HPDE6-E6E7 (cell line): Measurements from ENCODE around the gene CFD.
"Not testable (repeated sequence)": the region's sequence is repeated elsewhere in the genome, so short reads cannot be mapped to it uniquely, and the experiment has no call there.

ENCODE experiments used
- DNase-seq: peaks from one replicate; pipeline ENCODE4 v3.0.0; 2011; ENCODE audit warnings: missing footprints; ENCODE audit errors: extremely low spot score

CFD gene

DNA sequence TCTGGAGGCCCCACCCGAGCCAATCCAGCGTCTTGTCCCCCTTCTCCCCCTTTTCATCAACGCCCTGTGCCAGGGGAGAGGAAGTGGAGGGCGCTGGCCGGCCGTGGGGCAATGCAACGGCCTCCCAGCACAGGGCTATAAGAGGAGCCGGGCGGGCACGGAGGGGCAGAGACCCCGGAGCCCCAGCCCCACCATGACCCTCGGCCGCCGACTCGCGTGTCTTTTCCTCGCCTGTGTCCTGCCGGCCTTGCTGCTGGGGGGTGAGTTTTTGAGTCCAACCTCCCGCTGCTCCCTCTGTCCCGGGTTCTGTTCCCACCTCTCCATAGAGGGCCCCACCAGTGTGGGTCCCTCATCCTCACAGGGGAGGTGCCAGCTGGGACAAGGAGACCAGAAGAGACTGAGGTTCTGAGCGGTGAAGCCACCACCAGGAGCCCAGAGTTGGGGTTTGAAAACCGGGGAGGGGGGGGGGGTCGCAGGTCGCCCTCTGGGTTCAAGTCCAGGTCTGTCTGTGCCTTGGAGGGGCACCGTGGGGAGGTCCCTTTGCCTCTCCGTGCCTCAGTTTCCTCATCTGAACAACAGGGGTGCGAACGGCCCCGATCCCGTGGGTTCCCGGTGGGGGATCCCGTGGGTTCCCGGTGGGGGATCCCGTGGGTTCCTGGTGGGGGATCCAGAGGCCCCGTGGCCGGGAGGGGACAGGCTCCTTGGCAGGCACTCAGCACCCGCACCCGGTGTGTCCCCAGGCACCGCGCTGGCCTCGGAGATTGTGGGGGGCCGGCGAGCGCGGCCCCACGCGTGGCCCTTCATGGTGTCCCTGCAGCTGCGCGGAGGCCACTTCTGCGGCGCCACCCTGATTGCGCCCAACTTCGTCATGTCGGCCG is 7.1 kb upstream of the CFD start, which contains the start of gene ELANE:
Gene ELANE (plus strand): TSS at position 168 of the 878 bp plus-strand sequence. CDS start 26 bp downstream, at position 194.
- DNase-seq: no peak

DNA sequence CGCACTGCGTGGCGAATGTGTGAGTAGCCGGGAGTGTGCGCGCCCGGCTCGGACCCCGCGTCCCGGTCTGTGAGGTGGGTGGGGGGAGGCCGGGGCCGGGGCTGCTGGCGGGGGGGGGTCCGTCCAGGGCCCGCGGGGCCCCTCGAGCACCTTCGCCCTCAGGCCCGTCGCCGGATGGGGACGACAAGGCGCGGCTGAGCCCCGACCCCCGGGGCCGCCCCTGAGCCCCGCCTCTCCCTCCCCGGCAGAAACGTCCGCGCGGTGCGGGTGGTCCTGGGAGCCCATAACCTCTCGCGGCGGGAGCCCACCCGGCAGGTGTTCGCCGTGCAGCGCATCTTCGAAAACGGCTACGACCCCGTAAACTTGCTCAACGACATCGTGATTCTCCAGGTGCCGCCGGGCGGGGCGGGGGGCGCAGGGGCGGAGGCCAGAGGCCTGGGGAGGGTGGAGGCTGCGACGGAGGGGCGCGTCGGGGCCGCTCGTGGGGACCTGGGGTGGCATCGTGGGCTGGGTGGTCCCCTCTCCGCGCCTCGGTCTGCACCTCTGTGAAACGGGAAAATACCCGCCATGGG is 6.4 kb upstream of the CFD start:
- DNase-seq: no peak

DNA sequence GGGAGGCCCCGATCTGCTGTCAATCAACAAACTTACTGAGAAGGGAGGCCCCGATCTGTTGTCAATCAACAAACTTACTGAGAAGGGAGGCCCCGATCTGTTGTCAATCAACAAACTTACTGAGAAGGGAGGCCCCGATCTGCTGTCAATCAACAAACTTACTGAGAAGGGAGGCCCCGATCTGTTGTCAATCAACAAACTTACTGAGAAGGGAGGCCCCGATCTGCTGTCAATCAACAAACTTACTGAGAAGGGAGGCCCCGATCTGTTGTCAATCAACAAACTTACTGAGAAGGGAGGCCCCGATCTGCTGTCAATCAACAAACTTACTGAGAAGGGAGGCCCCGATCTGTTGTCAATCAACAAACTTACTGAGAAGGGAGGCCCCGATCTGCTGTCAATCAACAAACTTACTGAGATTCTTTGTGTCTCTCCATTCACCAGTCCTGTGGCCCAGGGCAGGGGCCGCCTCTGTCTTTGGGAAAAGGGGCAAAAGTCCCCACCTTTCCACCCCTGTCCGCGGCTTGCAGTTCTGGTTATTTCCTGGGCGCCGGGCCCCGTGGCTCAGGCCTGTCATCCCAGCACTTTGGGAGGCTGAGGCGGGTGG is 5.7 kb upstream of the CFD start:
- not testable (repeated sequence) for DNase-seq

DNA sequence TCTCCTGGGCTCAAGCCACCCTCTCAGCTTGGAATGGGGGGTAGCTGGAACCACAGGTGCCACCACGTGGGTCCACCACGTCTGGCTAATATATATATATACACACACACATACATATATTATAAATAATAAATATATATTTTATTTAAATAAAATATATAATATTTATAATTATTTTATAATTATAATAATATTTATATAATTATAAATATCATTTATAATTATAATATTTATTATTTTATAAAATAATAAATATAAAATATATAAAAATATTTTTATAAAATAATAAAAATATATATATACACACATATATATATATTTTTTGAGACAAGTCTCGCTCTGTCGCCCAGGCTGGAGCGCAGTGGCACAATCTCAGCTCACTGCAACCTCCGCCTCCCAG is 4.9 kb upstream of the CFD start:
- DNase-seq: no peak

DNA sequence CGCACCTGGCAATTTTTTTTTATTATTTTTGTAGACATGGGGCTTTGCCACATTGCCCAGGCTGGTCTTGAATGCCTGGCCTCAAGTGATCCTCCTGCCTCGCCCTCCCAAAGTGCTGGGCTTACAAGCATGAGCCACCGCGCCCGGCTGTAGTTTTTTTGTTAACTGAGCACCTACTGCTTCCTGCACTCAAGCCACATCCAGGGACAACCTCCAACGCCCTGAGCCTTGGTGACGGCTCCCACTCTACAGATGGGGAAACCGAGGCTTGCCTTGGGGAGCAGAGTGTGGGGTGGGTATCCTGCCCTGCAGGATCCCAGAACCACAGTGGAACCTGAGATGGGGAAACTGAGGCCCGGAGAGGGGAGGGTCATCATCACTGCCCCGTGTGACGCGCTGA is 4.3 kb upstream of the CFD start:
- DNase-seq: no peak

DNA sequence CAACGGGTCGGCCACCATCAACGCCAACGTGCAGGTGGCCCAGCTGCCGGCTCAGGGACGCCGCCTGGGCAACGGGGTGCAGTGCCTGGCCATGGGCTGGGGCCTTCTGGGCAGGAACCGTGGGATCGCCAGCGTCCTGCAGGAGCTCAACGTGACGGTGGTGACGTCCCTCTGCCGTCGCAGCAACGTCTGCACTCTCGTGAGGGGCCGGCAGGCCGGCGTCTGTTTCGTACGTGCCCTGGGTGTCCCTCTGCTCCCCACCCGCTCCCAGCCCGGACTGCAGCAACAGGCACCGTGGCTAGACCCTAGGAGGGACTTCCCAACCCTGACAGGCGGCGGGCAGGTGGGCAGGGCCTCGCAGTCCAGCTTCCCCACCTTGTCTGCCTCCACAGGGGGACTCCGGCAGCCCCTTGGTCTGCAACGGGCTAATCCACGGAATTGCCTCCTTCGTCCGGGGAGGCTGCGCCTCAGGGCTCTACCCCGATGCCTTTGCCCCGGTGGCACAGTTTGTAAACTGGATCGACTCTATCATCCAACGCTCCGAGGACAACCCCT is 3.8 kb upstream of the CFD start:
- no peak for DNase-seq

DNA sequence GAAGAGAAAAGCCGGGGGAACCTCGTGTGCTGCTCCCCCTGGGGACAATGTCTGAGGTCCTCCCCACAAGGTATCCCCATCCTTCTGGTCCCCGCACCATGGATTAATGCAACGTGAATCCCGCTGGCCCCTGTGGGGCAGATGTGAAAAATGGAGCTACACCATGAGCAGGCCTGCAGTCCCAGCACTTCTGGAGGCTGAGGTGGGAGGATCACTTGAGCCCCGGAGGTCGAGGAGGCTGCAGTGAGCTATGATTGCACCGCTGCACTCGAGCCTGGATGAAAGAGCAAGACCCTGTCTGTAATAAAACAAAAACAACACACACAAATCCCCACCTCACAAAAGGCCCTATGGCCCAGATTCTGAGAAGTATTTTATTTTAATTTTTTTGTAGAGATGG is 1.2 kb upstream of the CFD start:
- no peak for DNase-seq

DNA sequence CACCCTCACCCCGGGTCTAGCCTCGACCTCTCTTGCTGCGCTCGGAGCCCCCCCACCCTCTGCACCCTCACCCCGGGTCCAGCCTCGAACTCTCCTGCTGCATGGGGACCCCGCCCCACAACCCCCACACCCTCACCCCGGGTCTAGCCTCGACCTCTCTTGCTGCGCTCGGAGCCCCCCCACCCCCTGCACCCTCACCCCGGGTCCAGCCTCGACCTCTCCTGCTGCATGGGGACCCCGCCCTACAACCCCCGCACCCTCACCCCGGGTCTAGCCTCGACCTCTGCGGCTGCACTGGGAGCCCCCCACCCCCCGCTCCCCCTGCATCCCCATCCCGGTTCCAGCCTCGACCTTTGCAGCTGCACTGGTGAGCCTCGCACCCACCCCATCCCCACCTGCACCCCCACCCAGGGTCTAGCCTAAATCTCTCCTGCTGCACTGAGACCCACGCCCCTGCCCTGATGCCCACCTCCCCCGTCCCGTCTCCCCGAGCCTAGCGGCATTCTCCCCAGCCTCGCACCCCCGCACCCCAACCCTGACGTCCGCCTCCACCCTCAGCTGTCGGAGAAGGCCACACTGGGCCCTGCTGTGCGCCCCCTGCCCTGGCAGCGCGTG is 1.8 kb downstream of the CFD start:
- DNase-seq: no peak

DNA sequence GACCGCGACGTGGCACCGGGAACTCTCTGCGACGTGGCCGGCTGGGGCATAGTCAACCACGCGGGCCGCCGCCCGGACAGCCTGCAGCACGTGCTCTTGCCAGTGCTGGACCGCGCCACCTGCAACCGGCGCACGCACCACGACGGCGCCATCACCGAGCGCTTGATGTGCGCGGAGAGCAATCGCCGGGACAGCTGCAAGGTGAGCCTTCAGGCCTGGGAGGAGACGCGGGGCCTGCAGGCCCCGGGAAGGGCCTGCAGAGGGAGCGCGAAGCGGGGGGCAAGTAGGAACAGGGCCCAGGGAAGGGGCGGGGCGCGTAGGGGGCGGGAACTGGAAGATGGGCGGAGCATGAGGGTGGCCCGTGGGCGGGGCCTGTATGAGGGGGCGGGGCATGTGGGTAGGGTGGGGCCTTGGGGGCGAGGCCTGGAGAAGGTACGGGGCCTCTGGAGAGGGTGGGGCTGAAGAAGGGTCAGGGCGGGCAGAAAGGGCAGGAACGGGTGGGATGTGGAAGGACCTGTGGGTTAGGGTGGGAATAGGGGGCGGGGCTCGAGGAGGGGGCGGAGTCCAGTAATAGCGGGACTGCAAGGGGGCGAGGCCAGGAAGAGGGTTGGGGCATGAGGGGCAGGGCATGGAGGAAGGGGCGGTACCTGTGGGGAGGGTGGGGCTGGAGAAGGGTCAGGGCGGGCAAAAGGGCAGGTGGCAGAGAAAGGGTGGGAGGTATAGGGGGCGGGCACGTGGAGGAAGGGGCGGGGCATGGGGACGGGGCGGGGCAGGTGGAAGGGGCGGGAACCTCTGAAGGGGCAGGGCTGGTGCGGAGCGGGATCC is 2.5 kb downstream of the CFD start:
- no peak for DNase-seq

DNA sequence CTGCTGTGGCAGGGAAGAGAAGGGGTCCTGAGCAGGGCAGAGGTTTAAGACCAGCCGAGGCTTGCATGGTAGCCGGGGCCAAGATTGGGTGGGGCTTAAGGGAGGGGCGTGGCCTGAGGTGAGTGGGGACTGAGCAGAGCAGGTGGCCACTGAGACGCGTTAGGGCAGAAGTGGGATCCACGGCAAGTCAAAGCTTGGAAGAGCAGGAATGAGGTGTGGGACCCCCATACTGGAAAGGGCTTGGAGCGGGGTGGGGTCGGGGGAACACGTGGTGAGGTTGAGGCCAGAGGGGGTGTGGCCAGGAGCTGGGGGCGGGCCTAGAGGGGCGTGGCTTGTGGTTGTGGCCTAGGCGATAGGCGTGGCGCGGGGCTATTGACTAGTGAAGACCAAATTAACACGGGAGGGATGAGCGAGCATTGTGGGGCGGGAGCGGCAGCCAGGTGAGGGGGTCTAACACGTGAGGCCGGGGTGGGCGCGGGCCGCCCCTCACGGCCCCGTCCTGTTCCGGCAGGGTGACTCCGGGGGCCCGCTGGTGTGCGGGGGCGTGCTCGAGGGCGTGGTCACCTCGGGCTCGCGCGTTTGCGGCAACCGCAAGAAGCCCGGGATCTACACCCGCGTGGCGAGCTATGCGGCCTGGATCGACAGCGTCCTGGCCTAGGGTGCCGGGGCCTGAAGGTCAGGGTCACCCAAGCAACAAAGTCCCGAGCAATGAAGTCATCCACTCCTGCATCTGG is 3.3 kb downstream of the CFD start:
- no peak for DNase-seq

DNA sequence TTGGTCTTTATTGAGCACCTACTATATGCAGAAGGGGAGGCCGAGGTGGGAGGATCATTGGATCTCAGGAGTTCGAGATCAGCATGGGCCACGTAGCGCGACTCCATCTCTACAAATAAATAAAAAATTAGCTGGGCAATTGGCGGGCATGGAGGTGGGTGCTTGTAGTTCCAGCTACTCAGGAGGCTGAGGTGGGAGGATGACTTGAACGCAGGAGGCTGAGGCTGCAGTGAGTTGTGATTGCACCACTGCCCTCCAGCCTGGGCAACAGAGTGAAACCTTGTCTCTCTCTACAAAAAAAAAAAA is 3.8 kb downstream of the CFD start:
- no peak for DNase-seq

DNA sequence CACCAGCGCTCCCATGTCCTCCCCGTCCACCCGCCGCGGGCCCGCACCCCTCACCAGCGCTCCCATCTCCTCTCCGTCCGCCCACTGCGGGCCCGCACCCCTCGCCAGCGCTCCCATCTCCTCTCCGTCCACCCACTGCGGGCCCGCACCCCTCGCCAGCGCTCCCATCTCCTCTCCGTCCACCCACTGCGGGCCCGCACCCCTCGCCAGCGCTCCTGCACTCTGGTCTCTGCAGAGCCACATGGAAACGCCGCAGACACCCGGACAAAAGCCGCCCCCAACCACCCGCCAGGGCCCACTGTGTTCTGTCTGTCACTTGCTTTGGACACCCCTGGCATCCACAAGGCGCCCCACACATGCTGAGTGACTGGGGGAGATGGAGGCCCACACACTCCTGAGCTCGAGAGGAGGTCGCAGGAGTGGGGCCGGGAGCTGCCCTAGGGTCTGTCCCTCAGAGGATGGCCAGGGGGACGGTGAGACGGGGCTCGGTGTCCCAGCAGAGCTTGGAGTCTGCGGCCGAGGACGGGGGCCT is 7.4 kb downstream of the CFD start:
- no peak for DNase-seq

DNA sequence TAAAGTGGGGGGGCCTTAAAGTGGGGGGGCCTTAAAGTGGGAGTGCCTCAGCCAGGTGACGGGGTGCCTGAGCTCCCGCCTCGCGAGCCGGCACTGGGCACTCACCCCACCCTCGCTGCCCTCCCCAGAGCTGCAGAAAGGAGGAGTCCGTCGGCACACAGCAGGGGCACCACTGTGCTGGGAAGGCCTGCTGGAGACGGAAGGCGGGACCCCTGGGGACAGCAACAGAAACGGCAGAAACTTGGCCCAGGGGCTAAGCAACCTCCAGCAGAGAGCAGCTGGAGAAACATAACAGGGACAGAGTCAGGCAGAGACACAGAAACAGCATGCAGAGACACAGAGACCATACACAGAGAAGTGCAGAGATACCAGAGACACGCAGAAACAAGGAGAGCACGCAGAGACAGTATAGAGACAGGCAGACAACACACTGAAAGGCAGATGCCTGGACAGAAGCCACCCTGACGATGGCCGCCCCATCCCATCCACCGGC is 7.9 kb downstream of the CFD start:
- DNase-seq: no peak

DNA sequence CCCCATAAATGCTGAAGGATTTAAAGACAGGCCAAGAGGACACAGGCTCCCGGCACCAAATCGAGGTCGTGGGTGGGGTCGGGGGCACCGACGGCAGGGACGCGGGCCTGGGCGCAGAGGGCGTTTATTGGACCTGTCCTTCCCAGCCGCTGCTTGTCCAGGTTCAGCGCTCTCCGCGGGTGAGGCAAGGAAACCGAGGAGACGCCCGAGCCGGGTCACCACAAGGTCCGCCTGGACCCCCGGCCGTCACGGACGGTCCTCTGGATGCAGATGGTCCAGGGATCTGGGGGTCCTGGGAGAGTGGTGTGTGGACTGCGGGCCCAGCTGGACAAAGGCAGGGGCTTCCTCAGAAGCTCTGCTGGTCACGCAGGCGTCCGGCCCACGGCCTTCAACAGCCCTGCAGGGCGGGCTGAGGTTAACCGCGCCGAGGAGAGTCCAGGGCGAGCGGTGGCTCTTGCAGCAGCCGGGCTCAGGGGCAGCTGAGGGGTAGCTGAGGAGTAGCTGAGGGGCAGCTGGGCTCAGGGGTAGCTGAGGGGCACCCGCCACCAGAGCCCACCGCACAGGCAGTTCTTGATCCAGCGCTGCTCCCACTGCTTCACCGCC is 8.5 kb downstream of the CFD start:
- no peak for DNase-seq

DNA sequence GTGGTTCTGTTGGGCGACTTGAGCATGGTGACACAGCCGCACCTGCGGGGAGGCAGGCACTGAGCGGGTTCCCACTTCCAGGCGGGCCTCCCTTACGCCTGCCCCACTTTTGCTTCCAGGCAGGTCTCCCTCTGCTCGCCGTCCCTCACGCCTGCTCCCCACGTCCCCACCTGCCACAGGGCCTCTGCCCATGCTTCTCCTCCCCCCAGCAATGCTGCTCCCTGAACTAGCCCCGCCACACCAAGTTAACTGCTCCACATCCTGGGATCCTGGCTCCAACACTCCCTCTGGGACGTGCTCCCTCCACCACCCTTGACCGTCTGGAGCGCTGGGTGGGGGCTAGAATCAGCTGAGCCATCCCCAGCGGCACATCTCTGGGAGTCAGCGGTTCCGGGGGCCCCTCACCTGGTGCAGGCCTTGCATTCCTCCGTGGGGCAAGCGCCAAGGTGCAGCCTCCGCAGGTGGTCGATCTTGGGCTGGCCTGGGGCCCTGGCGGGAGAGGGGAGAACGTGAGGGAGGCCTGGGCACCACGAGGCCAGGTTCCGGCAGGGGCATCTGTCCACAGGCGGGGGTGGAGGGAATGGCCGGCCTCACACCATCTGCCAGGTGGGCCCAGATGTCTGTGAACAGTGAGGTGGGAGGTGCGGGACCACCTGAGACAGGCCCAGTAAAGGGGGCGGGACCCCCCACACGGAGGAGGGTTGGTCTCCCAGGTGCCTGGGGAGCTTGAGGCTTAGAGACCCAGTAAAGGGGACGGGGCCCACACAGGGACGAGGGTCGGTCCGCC is 9.2 kb downstream of the CFD start:
- no peak for DNase-seq

DNA sequence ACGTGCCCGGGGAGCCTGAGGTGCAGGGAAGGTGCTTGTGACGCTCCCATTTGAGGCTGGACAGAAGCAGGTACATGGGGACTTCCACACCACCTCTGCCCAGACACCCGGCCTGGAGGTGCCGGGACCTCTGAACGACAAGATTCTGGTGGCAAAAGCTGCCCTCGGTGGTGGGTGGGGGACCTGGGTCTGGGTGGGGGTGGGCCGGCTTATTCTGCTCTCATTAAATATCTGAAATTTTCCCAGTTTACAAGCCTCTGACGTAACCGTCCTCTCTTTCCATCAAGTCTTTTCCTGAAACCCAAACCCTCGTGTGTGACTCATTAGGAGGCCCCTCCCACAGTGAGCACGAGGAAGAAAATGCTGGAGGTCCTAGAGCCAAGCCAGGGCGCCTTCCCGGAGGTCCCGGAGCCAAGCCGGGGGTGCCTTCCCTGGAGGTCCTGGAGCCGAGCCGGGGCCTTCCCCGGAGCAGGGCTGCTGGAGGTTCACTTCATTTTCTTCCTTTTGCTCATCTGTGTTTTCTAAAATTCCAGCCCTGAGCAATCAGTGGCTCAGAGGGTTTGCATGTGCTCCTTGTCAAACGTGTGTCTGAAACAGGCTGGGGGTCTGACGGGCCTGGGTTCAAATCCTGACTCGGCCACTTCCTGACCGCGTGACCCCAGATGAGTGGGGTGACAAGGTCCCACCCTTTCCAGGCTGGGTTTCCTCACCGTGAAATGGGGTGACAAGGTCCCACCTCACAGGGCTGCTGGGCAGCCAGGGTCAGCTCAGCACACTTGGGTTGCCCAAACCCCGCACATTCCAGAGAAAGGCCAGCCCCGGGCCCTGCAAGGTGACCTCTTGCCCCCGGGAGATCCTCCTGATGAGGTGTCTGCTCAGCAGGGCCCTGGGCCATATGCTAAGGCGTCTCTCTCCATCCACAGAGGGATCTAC is 10.0 kb downstream of the CFD start:
- DNase-seq: peak; percentile 70

DNA sequence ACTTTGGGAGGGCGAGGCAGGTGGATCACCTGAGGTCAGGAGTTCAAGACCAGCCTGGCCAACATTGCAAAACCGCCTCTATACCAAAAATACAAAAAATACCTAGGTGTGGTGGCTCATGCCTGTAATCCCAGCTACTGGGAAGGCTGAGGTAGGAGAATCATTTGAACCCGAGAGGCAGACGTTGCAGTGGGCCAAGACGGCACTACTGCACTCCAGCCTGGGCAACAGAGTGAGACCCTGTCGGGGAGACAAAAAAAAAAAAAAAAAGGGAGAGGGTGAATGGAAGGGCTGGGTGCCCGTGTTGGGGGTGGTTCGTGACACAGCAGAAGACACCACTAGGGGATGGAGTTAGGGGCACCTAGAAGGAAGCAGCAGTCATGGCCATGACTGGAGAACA is 10.8 kb downstream of the CFD start:
- DNase-seq: no peak

DNA sequence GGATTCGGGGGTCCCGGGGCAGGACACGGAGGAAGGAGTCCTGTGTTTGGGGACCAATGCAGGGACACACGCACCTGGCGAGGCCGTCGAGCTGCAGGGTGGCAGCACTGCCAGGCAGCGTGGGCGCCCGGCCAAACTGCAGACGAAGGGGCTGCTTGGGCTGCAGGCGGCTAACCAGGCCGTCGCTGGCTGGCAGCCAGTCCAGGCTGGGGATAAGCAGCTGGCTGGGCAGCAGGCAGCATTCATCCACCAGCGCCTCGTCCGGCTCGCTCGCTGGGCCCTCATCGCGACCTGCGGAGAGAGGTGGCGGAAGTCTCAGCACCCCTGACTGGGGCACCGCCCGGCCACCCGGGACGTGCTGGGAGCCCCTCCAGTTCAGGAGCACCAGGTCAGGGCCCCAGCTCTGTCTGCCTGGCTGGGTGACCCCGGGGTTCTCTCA is 11.5 kb downstream of the CFD start:
- no peak for DNase-seq
